ENCODE measurements around the gene MFF. TPM values are rescaled to one million over a fixed set of nuclear protein-coding genes. Genes with fewer than 3 reads are reported as not detected.

MFF gene
- total RNA-seq, 1 donor from 2014 or later, result 57.2 TPM

DNA sequence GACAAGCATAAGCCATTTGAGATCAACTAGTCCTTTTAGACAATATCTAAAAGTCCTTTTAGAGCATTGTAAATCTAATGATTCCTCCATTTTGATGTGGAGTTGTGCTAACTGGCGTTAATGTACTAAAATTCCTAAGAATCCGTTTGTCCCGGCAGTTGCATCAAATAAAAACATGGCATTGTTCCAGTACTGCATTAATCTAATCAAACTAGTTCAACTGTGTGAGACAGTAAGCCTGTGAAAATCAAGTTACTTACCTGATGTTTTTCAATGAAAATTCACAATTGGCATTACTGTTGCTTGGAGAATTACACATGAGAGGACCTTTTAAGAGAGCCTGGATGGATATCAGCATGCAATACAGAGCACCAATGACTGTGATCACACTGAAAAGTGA is 40.8 kb downstream of the MFF start:
- H3K4me1 ChIP-seq, result peaks cover 4% of the 10 kb centered on the region
- TF ChIP-seq, protein P1, sequence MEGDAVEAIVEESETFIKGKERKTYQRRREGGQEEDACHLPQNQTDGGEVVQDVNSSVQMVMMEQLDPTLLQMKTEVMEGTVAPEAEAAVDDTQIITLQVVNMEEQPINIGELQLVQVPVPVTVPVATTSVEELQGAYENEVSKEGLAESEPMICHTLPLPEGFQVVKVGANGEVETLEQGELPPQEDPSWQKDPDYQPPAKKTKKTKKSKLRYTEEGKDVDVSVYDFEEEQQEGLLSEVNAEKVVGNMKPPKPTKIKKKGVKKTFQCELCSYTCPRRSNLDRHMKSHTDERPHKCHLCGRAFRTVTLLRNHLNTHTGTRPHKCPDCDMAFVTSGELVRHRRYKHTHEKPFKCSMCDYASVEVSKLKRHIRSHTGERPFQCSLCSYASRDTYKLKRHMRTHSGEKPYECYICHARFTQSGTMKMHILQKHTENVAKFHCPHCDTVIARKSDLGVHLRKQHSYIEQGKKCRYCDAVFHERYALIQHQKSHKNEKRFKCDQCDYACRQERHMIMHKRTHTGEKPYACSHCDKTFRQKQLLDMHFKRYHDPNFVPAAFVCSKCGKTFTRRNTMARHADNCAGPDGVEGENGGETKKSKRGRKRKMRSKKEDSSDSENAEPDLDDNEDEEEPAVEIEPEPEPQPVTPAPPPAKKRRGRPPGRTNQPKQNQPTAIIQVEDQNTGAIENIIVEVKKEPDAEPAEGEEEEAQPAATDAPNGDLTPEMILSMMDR (IDR thresholded peaks at IDR 0.05), result no peak
- no peak overlapping the region for H3K4me3 ChIP-seq
- no peak overlapping the region for H3K27ac ChIP-seq
- ATAC-seq, result no peak
- no peaks in the 10 kb centered on the region for H3K27me3 ChIP-seq
- no peak for DNase-seq
- H3K36me3 ChIP-seq, result peaks cover 6% of the 10 kb centered on the region
- H3K9me3 ChIP-seq, result no peaks in the 10 kb centered on the region
- intact Hi-C loops (cut with DNase I), result no loop called here

DNA sequence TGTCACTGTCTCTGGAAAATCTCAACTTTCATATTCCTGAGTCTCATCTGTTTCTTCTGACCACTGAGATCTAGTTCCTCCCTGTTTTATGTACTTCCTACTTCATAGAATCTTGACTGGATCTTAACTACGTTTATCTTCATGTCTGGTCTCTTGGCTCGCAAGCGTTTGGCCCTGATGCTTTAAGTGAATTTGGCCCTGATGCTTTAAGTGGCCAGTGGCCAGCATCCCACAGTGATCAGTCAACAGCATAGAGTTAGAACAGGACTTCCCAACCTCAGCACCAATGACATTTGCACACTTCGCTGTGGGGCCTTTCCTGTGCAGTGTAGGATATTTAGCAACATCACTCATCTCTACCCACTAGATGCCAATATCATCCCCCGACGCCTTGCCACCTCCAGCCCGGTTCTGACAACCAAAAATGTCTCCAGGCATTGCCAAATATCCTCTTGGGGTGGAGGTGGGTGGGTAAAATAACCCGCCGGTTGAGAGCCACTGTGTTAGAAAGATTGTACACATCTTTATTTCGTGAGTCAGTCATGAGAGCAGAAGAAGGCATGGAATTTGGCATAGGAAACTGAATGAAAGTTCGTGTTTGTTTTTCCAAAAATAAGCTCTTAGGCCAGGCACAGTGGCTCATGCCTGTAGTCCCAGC is 41.8 kb downstream of the MFF start:
- no peak for DNase-seq
- H3K27ac ChIP-seq, result no peak overlapping the region

DNA sequence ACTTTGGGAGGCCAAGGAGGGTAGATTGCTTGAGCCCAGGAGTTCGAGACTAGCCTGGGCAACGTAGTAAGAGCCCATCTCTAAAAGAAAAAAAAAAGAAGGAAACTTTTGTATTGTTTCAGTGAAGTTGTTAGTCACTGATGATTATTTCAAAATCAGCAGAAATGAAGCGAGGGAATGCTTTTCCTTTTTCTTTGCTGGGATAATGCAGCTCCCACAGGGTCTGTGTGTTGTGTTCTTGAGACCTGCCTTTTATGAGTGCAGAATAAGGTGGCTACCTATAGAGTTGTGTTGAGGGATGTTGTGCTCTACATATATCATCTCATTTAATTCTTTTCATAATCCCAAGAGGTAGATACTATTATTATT is 42.4 kb downstream of the MFF start:
- ATAC-seq, result no peak
- H3K27ac ChIP-seq, result no peak overlapping the region
- DNase-seq, result no peak
- H3K4me1 ChIP-seq, result peaks cover 4% of the 10 kb centered on the region
- intact Hi-C loops (cut with DNase I), result no loop called here
- no peaks in the 10 kb centered on the region for H3K9me3 ChIP-seq
- no peaks in the 10 kb centered on the region for H3K36me3 ChIP-seq
- no peak overlapping the region for H3K4me3 ChIP-seq
- TF ChIP-seq, protein P1 (IDR thresholded peaks at IDR 0.05), result no peak
- H3K27me3 ChIP-seq, result no peaks in the 10 kb centered on the region

More for the DNA sequence above, 41.8 kb downstream of the MFF start:
- no peaks in the 10 kb centered on the region for H3K9me3 ChIP-seq
- H3K4me1 ChIP-seq, result peaks cover 4% of the 10 kb centered on the region
- peak; percentile 56 for ATAC-seq
- intact Hi-C loops (cut with DNase I), result no loop called here
- no peak overlapping the region for H3K4me3 ChIP-seq
- H3K36me3 ChIP-seq, result no peaks in the 10 kb centered on the region
- H3K27me3 ChIP-seq, result no peaks in the 10 kb centered on the region
- TF ChIP-seq, protein P1 (IDR thresholded peaks at IDR 0.05), result no peak

DNA sequence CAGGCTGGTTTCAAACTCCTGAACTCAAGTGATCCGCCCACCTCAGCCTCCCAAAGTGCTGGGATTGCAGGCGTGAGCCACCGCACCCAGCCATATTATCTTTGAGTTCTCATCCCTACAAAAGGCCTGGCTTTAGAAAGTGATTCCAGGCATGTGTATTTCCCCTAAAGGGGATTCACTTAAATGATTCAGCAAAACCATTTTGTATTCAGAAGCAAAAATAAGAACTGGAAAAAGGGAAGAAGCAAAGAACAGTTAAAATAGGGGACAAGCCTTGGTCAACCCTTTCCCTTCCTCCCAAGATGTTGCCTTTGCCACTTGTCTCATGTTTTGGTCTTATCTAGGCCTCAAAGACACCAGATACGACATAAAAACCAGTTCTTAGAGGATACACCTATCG is 43.5 kb downstream of the MFF start:
- DNase-seq, result no peak
- no peaks in the 10 kb centered on the region for H3K27me3 ChIP-seq
- no peaks in the 10 kb centered on the region for H3K9me3 ChIP-seq
- ATAC-seq, result no peak
- intact Hi-C loops (cut with DNase I), result no loop called here
- no peak overlapping the region for H3K27ac ChIP-seq
- peaks cover 4% of the 10 kb centered on the region for H3K4me1 ChIP-seq
- no peak overlapping the region for H3K4me3 ChIP-seq
- no peaks in the 10 kb centered on the region for H3K36me3 ChIP-seq
- TF ChIP-seq, protein P1 (IDR thresholded peaks at IDR 0.05), result no peak

DNA sequence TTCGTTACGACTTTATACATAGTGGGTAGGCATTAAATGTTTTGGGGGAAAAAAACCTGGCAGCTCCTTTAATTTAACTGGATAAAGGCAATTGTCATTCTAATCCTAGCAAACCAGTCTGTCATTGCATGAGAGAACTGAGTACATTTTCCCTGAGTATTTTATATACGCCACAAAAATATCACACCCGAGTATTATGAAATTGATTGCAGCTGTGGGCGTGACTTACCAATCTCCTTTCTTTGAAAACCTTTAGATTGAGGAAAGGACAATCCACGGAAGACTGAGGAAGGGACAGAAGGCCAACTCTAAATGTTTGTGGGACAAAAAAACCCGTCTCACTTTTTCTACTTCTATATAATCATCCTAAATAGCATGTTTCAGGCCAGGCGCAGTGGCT is 45.0 kb downstream of the MFF start:
- TF ChIP-seq, protein P1 (IDR thresholded peaks at IDR 0.05), result no peak
- intact Hi-C loops (cut with DNase I), result no loop called here
- no peaks in the 10 kb centered on the region for H3K9me3 ChIP-seq
- H3K4me1 ChIP-seq, result peaks cover 4% of the 10 kb centered on the region
- no peak overlapping the region for H3K4me3 ChIP-seq
- ATAC-seq, result no peak
- no peaks in the 10 kb centered on the region for H3K36me3 ChIP-seq
- no peak for DNase-seq
- H3K27me3 ChIP-seq, result no peaks in the 10 kb centered on the region
- H3K27ac ChIP-seq, result no peak overlapping the region

Measured in upper lobe of right lung (tissue), 1 donor.